ENCODE results near the gene TMEM132D.

DNA sequence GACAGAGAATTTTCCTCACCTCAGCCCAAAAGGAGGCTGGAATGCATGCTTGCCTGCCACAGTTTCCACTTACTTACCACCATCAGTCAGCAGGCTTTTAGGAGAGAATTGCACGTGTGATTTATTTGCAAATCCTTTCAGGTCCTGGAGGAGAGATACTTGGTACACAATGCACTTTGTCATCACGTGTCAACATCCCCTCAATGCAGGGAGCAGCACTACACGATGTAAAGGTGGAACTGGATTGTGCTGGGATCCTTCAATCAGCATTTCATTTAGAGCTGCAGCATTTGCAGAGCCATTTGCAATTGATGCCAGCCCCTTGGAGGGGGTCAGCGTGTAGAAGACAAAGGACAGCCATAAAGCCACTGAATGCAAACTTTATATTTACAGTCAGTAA, 832.5 kb downstream of the TMEM132D start:
- TF ChIP-seq, protein P1, sequence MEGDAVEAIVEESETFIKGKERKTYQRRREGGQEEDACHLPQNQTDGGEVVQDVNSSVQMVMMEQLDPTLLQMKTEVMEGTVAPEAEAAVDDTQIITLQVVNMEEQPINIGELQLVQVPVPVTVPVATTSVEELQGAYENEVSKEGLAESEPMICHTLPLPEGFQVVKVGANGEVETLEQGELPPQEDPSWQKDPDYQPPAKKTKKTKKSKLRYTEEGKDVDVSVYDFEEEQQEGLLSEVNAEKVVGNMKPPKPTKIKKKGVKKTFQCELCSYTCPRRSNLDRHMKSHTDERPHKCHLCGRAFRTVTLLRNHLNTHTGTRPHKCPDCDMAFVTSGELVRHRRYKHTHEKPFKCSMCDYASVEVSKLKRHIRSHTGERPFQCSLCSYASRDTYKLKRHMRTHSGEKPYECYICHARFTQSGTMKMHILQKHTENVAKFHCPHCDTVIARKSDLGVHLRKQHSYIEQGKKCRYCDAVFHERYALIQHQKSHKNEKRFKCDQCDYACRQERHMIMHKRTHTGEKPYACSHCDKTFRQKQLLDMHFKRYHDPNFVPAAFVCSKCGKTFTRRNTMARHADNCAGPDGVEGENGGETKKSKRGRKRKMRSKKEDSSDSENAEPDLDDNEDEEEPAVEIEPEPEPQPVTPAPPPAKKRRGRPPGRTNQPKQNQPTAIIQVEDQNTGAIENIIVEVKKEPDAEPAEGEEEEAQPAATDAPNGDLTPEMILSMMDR (conservative IDR thresholded peaks at IDR 0.05; ENCODE audit: low read length): no peak
- no peak for TF ChIP-seq EZH2phosphoT487 (IDR thresholded peaks at IDR 0.05; ENCODE audit: borderline replicate concordance, low read depth, low read length)

All from OCI-LY7 (cell line).